ENCODE measurements around the gene PCGF6. TPM values are rescaled to one million over a fixed set of nuclear protein-coding genes. Genes with fewer than 3 reads are reported as not detected.
A peak's percentile ranks its signal among the peaks of the same experiment; 100 is the strongest.
"Not testable (repeated sequence)": the region's sequence is repeated elsewhere in the genome, so short reads cannot be mapped to it uniquely, and the experiment has no call there.

Gene PCGF6
- 10 to 100 TPM; 11.8 to 14.9 (median 14.4) TPM for polyA plus RNA-seq (ENCODE audit: insufficient read length in 4 of 4)

- DNase-seq (ENCODE audit: low read depth in 4 of 4, low spot score in 2 of 4), result peak; percentile 70 to 78 (median 74)
These were observed at the start of gene PCGF6 for GRCh38 chr10:103350517-103351260. Gene PCGF6 (minus strand): TSS chr10:103351140. CDS start chr10:103351066, 74 bp downstream.

GRCh38 chr10:103397191-103397825 is 46.4 kb upstream of the PCGF6 start:
- no peak for DNase-seq (ENCODE audit: low read depth in 4 of 4, low spot score in 2 of 4)

- DNase-seq (ENCODE audit: low read depth in 4 of 4, low spot score in 2 of 4), result peak in 1 of 4 donors; percentile 9
These were observed 45.8 kb upstream of the PCGF6 start for GRCh38 chr10:103396789-103397087.

- peak; percentile 92 to 98 (median 96) for DNase-seq (ENCODE audit: low read depth in 4 of 4, low spot score in 2 of 4)
These were observed 45.3 kb upstream of the PCGF6 start, which contains the start of the genes ATP5MK and PDCD11 for GRCh38 chr10:103396067-103396788. Gene ATP5MK (minus strand): TSS chr10:103396475. CDS start chr10:103392457, 4,018 bp downstream. Gene PDCD11 (plus strand): TSS chr10:103396626. CDS start chr10:103398427, 1,801 bp downstream.

GRCh38 chr10:103395754-103396066 is 44.8 kb upstream of the PCGF6 start:
- peak in 2 of 4 donors; percentile 3 to 4 for DNase-seq (ENCODE audit: low read depth in 4 of 4, low spot score in 2 of 4)

GRCh38 chr10:103394180-103394579 is 43.2 kb upstream of the PCGF6 start:
- DNase-seq (ENCODE audit: low read depth in 4 of 4, low spot score in 2 of 4), result no peak

- DNase-seq (ENCODE audit: low read depth in 4 of 4, low spot score in 2 of 4), result no peak
These were observed 31.8 kb upstream of the PCGF6 start for GRCh38 chr10:103382769-103383168.

GRCh38 chr10:103374263-103374662 is 23.3 kb upstream of the PCGF6 start:
- no peak for DNase-seq (ENCODE audit: low read depth in 4 of 4, low spot score in 2 of 4)

GRCh38 chr10:103373544-103373943 is 22.6 kb upstream of the PCGF6 start:
- DNase-seq (ENCODE audit: low read depth in 4 of 4, low spot score in 2 of 4), result no peak

- peak; percentile 79 to 96 (median 88) for DNase-seq (ENCODE audit: low read depth in 4 of 4, low spot score in 2 of 4)
These were observed 17.0 kb upstream of the PCGF6 start, which contains the start of gene TAF5 for GRCh38 chr10:103367782-103368518. Gene TAF5 (plus strand): TSS chr10:103367976. CDS start chr10:103367990, 14 bp downstream.

GRCh38 chr10:103367379-103367781 is 16.4 kb upstream of the PCGF6 start:
- DNase-seq (ENCODE audit: low read depth in 4 of 4, low spot score in 2 of 4), result no peak

GRCh38 chr10:103360791-103361190 is 9.9 kb upstream of the PCGF6 start:
- not testable (repeated sequence) for DNase-seq (ENCODE audit: low read depth in 4 of 4, low spot score in 2 of 4)

- not testable (repeated sequence) for DNase-seq (ENCODE audit: low read depth in 4 of 4, low spot score in 2 of 4)
These were observed 8.6 kb upstream of the PCGF6 start for GRCh38 chr10:103359493-103359892.

GRCh38 chr10:103355906-103356599 is 5.1 kb upstream of the PCGF6 start:
- DNase-seq (ENCODE audit: low read depth in 4 of 4, low spot score in 2 of 4), result no peak

GRCh38 chr10:103354567-103354966 is 3.6 kb upstream of the PCGF6 start:
- DNase-seq (ENCODE audit: low read depth in 4 of 4, low spot score in 2 of 4), result not testable (repeated sequence)

- no peak for DNase-seq (ENCODE audit: low read depth in 4 of 4, low spot score in 2 of 4)
These were observed 2.3 kb upstream of the PCGF6 start for GRCh38 chr10:103353281-103353680.

GRCh38 chr10:103350175-103350516 is 794 bp downstream of the PCGF6 start:
- DNase-seq (ENCODE audit: low read depth in 4 of 4, low spot score in 2 of 4), result no peak

- DNase-seq (ENCODE audit: low read depth in 4 of 4, low spot score in 2 of 4), result no peak
These were observed 14.6 kb downstream of the PCGF6 start for GRCh38 chr10:103336370-103336769.

GRCh38 chr10:103334567-103334966 is 16.4 kb downstream of the PCGF6 start:
- no peak for DNase-seq (ENCODE audit: low read depth in 4 of 4, low spot score in 2 of 4)

GRCh38 chr10:103333934-103334520 is 16.9 kb downstream of the PCGF6 start:
- no peak for DNase-seq (ENCODE audit: low read depth in 4 of 4, low spot score in 2 of 4)
